GM23248 (cell line): ENCODE data around the gene SLTM.

Experiments
- EZH2 ChIP-seq: fragments of 200-600 bp; sonication (generic); IDR thresholded peaks from 2 replicates; pipeline ENCODE4 v1.6.1; 2018; ENCODE audit warnings: antibody characterized with exemption, mild to moderate bottlenecking; ENCODE audit not compliant: insufficient read depth, poor library complexity, severe bottlenecking
- EZH2phosphoT487 ChIP-seq: fragments of 200-600 bp; sonication (generic); IDR thresholded peaks from 2 replicates; pipeline ENCODE4 v1.6.1; 2018; ENCODE audit warnings: antibody characterized with exemption, moderate library complexity, mild to moderate bottlenecking, low read depth; ENCODE audit not compliant: insufficient read depth

GRCh38 chr15:58921267-58921790, 12.2 kb downstream of the SLTM start:
- no peak for TF ChIP-seq EZH2phosphoT487
- no peak for TF ChIP-seq EZH2
